RWPE1 (cell line): ENCODE results near the gene CEP70.
"Not testable (repeated sequence)": the region's sequence is repeated elsewhere in the genome, so short reads cannot be mapped to it uniquely, and the experiment has no call there.

Source experiments
- CTCF ChIA-PET: fragments of 350-600 bp; sonication (Branson Sonifier 250); formaldehyde crosslinking; extraction: SDS; loops from one replicate; lab custom pipeline; 2021; lab: Yijun Ruan, JAX
- POLR2A ChIA-PET: fragments of 400-600 bp; formaldehyde crosslinking; extraction: SDS; loops from one replicate; lab custom pipeline; 2020; ENCODE audit warnings: antibody characterized with exemption; ENCODE audit not compliant: low non-redundant PET; lab: Yijun Ruan, JAX
- DNase-seq: peaks from one replicate; pipeline ENCODE4 v3.0.0; 2012; ENCODE audit warnings: low spot score
- H3K27ac ChIP-seq: fragments of 450-650 bp; 2 replicates; pipeline ENCODE4 v1.5.1; 2017
- CTCF ChIP-seq: fragments of 450-650 bp; conservative IDR thresholded peaks from 2 replicates; pipeline ENCODE4 v1.5.1; 2017; ENCODE audit warnings: low read depth, mild to moderate bottlenecking

The CEP70 gene

GRCh38 chr3:138600100-138600745 lies 6.2 kb upstream of the CEP70 start:
- DNase-seq, result no peak
- no peak overlapping the region for H3K27ac ChIP-seq
- TF ChIP-seq CTCF, result no peak
- CTCF ChIA-PET, result interaction anchor here (0.6 to 1.0 kb wide), 3 partner anchors 323 to 532 kb away, joined by 3 to 5 read pairs (median 5); no protein-coding TSS in a partner anchor
- POLR2A ChIA-PET, result no interaction called here

- H3K27ac ChIP-seq, result no peak overlapping the region
- CTCF ChIA-PET, result interaction anchor here (1.2 kb wide), 1 partner anchor 337 kb away, joined by 5 read pairs; no protein-coding TSS in a partner anchor
- POLR2A ChIA-PET, result no interaction called here
- no peak for TF ChIP-seq CTCF
- DNase-seq, result no peak
Observed at GRCh38 chr3:138598534-138598933, 4.5 kb upstream of the CEP70 start.

DNA sequence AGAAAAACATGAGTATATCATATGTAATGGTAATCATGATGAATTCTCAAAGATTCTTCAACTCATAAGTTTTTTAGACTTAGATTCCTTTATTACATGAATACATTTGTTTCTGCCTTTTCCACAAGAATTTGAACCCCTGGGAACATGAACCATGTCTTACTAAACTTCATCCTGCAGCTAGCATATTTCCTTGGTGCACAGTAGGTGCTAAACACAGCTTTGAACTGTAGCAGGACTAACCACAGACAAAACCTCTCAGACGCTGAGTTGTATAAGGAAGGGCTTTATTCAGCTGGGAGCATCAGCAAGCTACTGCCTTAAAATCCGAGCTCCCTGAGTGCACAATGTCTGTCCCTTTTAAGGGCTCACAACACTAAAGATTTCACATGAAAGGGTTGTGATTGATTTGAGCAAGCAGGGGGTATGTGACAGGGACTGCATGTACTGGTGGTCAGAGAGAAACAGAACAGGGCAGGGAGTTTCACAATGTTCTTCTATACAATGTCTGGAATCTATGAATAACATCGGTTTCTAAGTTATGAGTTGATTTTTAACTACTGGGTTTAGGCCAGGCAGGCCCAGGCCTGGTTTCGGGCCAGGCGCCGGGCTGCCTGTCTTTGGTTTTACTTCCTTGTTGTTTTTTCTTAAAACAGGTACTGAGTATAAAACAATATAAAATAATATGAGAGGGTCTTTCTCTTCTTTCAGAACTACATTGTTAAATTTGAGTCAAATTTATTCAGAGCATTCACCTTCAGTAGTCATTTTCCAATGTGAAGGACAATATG lies 3.3 kb upstream of the CEP70 start:
- DNase-seq, CTCF ChIA-PET, H3K27ac ChIP-seq, POLR2A ChIA-PET: not testable (repeated sequence)

GRCh38 chr3:138594935-138595610 lies 1.0 kb upstream of the CEP70 start:
- POLR2A ChIA-PET, result interaction anchor here (0.6 kb wide), 1 partner anchor 31 kb away, joined by 3 read pairs; no protein-coding TSS in a partner anchor
- no peak for DNase-seq
- peak overlapping the region; percentile 90 for H3K27ac ChIP-seq
- TF ChIP-seq CTCF, result peak; percentile 58
- CTCF ChIA-PET, result interaction anchor here (0.6 to 2.5 kb wide), 10 partner anchors 8 to 1902 kb away, joined by 3 to 18 read pairs (median 5); no protein-coding TSS in a partner anchor

DNA sequence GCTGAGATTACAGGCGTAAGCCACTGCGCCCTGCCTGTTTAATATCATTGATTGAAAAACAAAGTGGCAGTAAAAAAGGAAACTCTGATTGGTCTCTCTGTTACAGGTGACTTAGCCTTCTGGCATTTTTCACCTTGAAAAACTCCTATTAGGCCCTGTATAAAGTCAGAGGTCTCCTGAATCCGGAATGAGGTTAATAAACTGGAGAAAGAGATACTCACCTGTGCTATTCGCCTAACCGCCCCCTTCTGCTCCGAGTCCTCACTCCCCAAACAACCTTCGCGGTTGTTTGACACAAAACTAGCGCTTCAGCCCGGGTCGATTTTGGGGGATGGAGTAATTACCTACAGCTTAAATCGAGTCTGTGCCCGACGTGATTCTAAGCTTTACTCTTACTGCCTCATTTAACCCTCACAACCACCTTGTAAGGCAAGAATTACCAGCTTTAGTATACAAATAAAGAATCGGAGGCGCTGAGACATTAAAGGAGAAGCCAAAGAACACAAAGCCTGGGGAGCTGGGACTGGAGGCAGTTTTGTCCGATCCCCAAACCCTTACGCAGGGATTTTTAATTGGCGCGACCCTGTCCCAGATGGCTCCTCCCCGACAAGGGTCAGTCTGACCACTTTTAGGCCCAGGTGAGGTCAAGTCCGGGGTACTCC lies 441 bp downstream of the CEP70 start:
- TF ChIP-seq CTCF, result no peak

GRCh38 chr3:138591392-138591791 lies 2.7 kb downstream of the CEP70 start:
- no peak for DNase-seq
- CTCF ChIA-PET, result interaction anchor here (0.7 to 1.6 kb wide), 3 partner anchors 96 to 332 kb away, joined by 3 to 5 read pairs (median 3); no protein-coding TSS in a partner anchor
- H3K27ac ChIP-seq, result no peak overlapping the region
- TF ChIP-seq CTCF, result no peak
- POLR2A ChIA-PET, result no interaction called here

More for the DNA sequence above, 441 bp downstream of the CEP70 start:
- peak; percentile 39 for DNase-seq
- CTCF ChIA-PET, result interaction anchor here (0.5 to 2.5 kb wide), 10 partner anchors 10 to 1140 kb away, joined by 3 to 18 read pairs (median 3); no protein-coding TSS in a partner anchor
- POLR2A ChIA-PET, result interaction anchor here (0.5 to 2.1 kb wide), 3 partner anchors 327 to 343 kb away, joined by 3 to 5 read pairs (median 3); no protein-coding TSS in a partner anchor
- peak overlapping the region; percentile 90 for H3K27ac ChIP-seq
